ENCODE data around the gene BOD1L1. TPM values are rescaled to one million over a fixed set of nuclear protein-coding genes. Genes with fewer than 3 reads are reported as not detected.
A peak's percentile ranks its signal among the peaks of the same experiment; 100 is the strongest.
"Not testable (repeated sequence)": the region's sequence is repeated elsewhere in the genome, so short reads cannot be mapped to it uniquely, and the experiment has no call there.

Gene BOD1L1
- total RNA-seq, 2 donors from 2014 or later: 31.1 to 34.2 TPM

GRCh38 chr4:13570916-13571315 lies 56.6 kb downstream of the BOD1L1 start:
- intact Hi-C loops (cut with DNase I): no loop called here
- DNase-seq (ENCODE audit: low spot score): no peak

DNA sequence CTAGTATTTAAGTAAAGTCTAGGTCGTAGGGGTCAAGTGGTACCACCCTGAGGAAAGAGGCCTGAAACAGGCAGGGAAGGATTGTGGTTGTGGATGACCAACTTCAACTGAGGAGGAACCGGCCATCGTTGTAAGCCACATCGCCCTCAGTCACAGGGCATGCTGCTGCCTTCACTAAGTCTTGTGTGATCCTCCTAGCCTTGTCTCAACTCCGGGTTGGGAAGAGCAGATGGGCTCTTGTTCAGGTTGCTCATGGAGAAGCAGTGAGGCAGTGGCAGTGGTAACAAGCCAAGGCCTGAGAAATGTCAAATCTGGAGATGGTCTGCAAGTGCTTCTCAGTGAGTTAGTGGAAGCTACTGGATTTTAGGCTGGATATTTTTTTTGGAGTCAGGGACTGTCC lies 60.4 kb downstream of the BOD1L1 start:
- DNase-seq (ENCODE audit: low spot score): peak; percentile 54
- intact Hi-C loops (cut with DNase I): no loop called here

- intact Hi-C loops (cut with DNase I): no loop called here
- no peak for DNase-seq (ENCODE audit: low spot score)
Observed at GRCh38 chr4:13562876-13563275, 64.6 kb downstream of the BOD1L1 start.

- intact Hi-C loops (cut with DNase I): no loop called here
- no peak for DNase-seq (ENCODE audit: low spot score)
Observed at GRCh38 chr4:13561673-13562072, 65.9 kb downstream of the BOD1L1 start.

- intact Hi-C loops (cut with DNase I); DNase-seq (ENCODE audit: low spot score): not testable (repeated sequence)
Observed at GRCh38 chr4:13560111-13560510, 67.4 kb downstream of the BOD1L1 start.

DNA sequence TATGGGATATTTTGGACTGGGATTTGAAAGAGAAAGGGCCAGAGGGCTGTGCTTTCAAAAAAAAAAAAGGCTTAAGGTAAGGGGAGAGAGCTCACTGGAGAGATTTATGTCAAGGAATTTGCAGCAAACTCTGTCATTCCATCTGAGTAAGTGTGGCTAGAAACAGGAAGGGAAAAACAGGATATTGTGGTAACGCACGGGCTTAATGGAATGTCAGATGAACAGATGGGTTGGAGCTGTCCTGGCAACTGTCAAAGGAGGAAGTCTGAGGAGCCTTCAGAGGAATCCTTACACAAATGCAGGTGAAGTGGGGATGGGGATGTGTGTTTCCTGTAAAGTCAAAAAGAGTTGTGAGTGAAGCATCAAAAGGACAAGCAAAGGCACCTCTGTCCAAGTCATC lies 68.1 kb downstream of the BOD1L1 start:
- intact Hi-C loops (cut with DNase I): no loop called here
- DNase-seq (ENCODE audit: low spot score): no peak

- intact Hi-C loops (cut with DNase I): no loop called here
Observed at GRCh38 chr4:13558881-13559280, 68.6 kb downstream of the BOD1L1 start.

DNA sequence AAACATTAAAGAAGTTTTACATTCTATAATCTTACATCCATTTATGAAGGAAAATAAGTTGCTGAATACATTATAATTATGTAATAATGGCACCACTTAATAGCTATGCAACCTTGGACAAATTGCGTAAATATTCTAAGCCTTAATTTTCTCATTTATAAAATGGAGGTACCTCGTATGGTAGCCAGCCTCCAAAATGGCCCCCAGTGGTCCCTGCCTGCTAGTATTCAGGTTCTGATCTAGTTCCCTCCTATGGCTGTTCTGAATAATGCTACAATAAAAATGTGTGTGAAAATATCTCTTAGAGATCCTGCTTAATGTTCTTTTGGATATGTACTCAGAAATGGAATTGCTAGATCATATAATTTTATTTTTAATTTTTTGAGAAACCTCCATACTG lies 72.2 kb downstream of the BOD1L1 start:
- intact Hi-C loops (cut with DNase I): no loop called here
- DNase-seq (ENCODE audit: low spot score): no peak

More at GRCh38 chr4:13558881-13559280, 68.6 kb downstream of the BOD1L1 start:
- no peak for DNase-seq (ENCODE audit: low spot score)

DNA sequence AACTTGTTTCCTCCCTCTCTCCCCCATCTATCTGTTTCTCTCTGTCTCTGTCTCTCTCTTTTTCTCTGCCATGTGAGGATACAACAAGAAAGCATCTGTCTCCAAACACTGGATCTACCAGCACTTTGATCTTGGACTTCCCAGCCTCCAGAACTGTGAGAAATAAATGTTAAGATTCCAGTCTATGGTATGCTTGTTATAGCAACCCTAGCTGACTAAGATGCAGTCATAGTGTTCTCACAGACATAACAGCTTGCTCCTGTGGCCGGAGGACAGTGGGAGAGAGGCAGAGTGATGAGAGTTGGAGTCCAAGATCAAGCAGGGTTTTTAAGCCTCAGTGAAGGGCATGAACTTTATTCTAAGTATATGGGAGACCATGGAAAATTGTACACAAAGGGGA lies 74.4 kb downstream of the BOD1L1 start:
- intact Hi-C loops (cut with DNase I): no loop called here
- DNase-seq (ENCODE audit: low spot score): no peak

DNA sequence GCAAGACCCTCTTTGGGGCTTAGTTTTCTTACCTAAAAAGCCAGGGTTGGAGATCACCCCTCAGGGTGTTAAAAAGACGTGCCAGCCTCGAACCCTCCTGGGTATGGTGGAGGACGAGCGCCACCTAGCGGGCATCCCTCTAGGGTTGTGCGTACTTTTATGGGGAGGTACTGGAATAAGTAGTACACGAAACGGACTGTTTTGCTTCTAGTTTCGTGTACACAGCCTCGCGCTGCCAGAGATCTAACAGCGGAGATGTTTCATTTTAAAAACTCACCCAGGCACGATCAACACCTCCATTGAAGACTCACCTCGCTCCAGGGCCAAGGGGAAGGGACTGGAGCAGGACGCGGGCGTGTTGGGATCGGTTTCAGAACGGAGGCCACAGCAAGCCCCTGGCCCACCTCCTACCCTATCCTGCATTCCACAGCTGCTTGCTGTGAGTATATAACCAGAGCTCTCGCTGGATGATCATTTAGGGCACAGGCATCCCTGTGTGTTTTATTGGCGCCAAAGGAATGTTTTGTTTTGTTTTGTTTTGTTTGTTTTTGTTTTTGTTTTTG lies 78.5 kb downstream of the BOD1L1 start:
- peak; percentile 94 for DNase-seq (ENCODE audit: low spot score)
- intact Hi-C loops (cut with DNase I): loop anchor here (10.0 kb wide), 1 partner anchor 694 kb away; no protein-coding TSS in a partner anchor

- peak; percentile 72 for DNase-seq (ENCODE audit: low spot score)
- intact Hi-C loops (cut with DNase I): loop anchor here (10.0 kb wide), 1 partner anchor 694 kb away; no protein-coding TSS in a partner anchor
Observed at GRCh38 chr4:13548059-13548983, 79.2 kb downstream of the BOD1L1 start.

- intact Hi-C loops (cut with DNase I): loop anchor here (10.0 kb wide), 1 partner anchor 693 kb away; no protein-coding TSS in a partner anchor
- peak; percentile 67 for DNase-seq (ENCODE audit: low spot score)
Observed at GRCh38 chr4:13547485-13548041, 80.0 kb downstream of the BOD1L1 start.

- DNase-seq (ENCODE audit: low spot score): peak; percentile 79
- intact Hi-C loops (cut with DNase I): loop anchor here (10.0 kb wide), 1 partner anchor 692 kb away; no protein-coding TSS in a partner anchor
Observed at GRCh38 chr4:13546941-13547484, 80.5 kb downstream of the BOD1L1 start.

DNA sequence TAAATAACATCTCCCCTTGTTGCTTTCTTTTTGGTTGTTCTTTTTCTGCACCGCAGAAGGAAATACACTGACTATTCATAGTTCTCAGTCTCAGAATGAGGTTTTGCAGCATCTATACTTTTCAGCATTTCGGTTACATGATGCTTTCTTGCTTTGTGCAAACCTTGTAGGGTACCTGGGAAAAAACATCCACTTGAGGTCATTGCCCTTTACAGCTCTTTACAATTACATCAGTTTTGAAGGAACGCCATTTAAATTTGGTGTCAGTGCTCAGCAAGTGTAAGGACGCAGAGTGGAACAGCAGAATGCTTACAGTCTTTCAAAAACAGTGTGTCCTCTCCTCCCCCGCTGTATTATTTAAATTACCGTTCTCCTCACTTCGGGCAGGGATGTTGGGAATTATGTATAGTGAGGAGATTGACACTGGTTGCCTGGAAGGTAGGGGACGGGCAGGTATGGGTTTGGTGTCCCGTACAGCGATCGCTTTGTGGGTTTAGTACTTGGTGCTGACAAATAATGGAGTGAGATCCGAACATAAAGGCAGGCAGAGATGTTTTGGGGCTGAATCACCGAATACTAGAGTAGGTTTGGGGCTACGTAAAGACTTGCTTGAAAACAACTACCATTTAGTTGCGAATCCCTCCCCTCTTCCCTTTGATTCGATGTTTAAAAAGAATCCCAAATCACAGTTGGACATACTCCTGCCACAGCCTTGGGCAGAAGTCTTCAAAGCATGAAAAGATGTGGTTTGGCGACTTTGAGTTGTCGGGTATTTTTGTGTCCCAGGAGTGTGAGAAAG lies 81.2 kb downstream of the BOD1L1 start:
- intact Hi-C loops (cut with DNase I): loop anchor here (10.0 kb wide), 1 partner anchor 692 kb away; no protein-coding TSS in a partner anchor
- DNase-seq (ENCODE audit: low spot score): no peak

- intact Hi-C loops (cut with DNase I): loop anchor here (10.0 kb wide), 1 partner anchor 691 kb away; no protein-coding TSS in a partner anchor
- DNase-seq (ENCODE audit: low spot score): no peak
Observed at GRCh38 chr4:13545394-13545808, 82.1 kb downstream of the BOD1L1 start.

- peak; percentile 90 for DNase-seq (ENCODE audit: low spot score)
- intact Hi-C loops (cut with DNase I): loop anchor here (10.0 kb wide), 1 partner anchor 690 kb away; no protein-coding TSS in a partner anchor
Observed at GRCh38 chr4:13544606-13545393, 82.7 kb downstream of the BOD1L1 start.

- DNase-seq (ENCODE audit: low spot score): peak; percentile 82
- intact Hi-C loops (cut with DNase I): loop anchor here (10.0 kb wide), 1 partner anchor 689 kb away; no protein-coding TSS in a partner anchor
Observed at GRCh38 chr4:13543839-13544605, 83.5 kb downstream of the BOD1L1 start, which contains the start of gene NKX3-2. Gene NKX3-2, minus strand, starts transcription at chr4:13544508. Its CDS starts 94 bp downstream, at chr4:13544414.

Measured in posterior vena cava (tissue), 2 donors.